Cortex of kidney (tissue), 1 donor: ENCODE results near the gene MT1X.
"Not testable (repeated sequence)": the region's sequence is repeated elsewhere in the genome, so short reads cannot be mapped to it uniquely, and the experiment has no call there.

ENCODE experiments used
- DNase-seq: peaks from one replicate; lab custom pipeline; 2025; lab: John Stamatoyannopoulos, UW

MT1X gene

DNA sequence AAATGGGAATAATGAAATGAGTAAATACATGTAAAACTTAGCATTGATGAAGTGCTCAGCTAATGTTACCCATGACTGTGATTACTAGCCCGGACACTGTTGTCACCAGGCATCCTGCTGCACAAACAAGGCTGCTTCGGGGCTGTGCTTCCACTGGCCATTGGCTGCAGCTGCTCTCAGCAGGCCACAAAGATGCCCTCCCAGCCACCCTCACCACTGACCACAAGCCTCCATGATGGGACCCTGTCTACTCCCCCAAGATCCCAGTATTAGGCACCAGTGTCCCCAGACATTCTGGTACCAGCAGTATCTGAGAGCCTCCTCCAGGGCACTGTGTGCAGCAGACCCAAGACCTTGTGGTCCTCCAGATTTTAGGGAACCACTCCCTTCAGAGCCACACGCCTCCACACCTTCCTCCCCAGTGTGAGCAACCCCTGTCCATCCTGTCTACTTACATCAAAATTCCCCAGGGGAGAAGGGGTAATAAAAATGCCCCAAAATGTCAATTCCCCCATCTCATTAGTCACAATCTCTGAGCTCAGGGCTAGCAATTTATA is 28.0 kb downstream of the MT1X start:
- no peak for DNase-seq

DNA sequence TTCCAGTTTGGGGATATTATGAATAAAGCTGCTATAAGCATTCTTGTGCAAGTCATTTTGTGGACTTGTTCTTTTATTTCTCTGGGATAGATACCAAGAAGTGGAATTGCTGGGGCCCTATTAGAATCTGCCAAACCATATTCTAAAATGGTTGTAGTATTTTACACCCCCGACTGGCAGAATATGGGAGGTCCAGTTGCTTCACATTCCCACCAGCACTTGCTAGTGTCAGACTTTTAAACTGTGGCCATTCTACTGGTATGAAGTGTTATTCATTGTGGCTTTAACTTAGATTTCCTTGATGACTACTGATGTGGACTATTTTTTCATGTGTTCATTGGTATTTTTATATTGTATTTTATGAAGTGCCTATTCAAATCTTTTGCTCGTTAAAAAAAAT is 29.6 kb downstream of the MT1X start:
- no peak for DNase-seq

DNA sequence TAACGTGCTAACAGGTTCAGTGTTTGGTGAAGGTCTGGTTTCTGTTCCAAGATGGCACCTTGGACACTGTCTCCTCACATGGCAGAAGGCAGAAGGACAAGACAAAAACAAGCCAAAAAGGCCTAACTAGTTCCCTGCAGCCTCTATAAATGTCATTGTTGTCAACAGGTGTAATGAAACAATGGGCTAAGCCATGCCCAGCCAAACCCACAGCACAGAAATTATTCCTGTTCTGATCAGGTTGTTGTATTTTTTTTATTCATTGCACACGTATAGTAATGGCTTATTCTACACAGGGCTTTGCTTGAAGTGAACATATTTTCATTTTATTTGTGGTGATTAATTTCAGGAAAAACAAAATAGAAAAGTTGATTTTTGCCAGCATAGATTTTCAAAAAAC is 31.5 kb downstream of the MT1X start:
- no peak for DNase-seq

DNA sequence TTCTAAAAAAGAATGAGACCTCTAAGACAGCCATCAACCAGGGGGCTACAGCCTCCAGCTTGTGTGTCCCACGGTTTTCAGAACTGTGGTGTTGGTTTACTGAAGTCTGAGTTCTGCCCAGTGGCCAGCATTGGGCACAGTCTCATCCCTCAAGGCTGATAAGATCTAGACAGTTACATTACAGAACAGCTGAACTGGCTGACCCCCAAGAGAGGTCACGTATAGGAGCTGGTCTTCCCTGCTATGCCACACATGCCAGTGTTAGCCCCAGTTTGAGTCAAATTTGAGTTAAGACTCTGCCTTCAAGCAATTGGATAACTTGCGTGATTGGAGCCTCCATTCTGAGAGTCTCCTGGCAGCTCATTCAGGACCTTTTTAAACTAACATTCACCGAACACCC is 32.9 kb downstream of the MT1X start:
- DNase-seq, result no peak

DNA sequence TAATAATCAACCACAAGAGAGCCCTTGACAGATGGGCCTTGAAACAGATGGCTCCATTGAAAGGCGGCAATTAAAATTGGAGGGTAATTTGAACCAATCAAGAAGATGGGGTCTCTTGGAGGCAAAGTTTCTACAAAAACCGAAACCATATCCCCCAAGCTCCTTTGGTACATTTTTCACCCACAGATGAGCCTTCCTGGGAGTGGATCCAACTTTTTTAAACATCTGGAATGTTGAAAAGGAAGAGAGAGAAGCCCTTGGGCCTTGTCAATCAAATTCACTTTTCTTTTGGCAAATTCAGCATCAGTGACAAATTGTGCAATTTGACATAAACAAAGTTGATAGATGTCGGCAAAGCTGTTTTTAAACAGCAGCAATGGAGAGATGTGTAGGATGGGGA is 34.5 kb downstream of the MT1X start:
- DNase-seq, result no peak

DNA sequence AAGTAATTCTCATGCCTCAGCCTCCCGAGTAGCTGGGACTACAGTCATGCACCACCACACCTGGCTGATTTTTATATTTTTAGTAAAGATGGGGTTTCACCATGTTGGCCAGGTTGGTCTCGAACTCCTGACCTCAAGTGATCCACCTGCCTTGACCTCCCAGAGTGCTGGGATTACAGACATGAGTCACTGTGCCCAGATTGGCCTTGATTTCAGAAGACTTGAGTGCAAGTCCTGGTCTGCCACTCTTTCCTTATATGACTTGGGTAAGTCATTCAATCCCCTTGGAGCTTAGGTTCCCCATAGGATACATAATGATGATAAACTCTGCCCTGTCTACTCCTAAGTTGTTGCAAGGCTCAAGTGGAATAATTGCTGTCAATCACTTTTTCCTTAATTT is 35.3 kb downstream of the MT1X start:
- not testable (repeated sequence) for DNase-seq

DNA sequence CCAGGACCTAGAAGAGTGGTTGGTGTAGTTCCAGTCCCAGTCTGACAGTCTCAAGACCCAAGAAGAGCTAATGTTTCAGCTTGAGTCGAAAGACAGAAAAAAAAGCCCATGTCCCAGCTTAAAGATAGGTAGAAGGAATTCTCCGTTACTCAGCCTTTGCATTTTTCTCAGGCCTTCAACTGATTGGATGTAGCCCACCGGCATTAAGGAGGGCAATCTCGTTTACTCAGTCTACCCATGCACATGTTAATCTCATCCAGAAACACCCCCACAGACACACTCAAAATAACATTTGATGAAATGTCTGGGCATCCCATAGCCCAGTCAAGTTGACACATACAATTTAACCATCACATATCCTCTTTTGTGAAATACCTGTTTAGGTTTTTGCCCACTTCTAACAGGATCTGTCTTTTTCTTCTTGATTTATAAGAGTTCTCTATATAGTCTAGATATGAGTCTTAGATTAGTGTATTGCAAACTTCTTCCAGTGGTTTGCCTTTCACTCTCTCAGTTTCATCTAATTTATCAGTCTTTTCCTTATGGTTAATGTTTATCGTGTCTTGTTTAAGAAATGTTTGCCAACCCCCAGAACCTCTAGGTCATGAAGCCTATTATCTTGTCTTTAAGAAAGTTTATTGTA is 40.1 kb downstream of the MT1X start:
- no peak for DNase-seq

DNA sequence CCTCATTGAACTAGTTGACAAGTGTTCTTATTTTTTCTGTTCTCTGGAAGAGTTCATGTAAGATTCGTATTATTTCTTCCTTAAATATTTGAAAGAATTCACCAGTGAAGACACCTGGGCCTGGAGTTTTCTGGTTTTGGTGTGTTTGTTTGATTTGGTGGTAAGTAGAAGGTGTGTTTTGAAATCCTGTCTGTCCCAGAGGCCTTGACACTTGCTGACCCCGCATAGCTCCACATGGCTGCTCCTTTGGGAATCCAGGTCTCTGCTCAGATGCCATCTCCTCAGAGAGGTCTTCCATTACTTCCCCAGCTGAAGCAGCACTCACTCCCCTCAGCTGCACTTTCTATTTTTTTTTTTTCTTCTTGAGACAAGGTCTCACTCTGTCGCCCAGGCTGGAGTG is 41.9 kb downstream of the MT1X start:
- no peak for DNase-seq

DNA sequence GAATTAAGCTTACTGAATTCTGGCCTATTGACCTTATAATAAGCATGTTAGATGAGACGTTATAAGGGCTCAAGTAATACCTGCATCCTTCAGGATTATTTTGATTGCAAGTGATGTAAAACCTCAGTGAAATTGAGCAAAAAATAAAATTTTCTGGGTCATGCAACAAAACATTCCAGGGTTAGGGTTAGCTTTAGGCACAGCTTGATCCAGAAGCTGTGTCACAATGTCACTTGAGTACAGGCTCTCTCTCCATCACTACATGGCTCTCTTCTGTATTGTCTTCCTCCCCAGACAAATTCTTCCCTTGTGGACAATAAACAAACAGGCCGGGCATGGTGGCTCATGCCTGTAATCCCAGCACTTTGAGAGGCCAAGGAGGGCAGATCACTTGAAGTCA is 44.0 kb downstream of the MT1X start:
- DNase-seq, result no peak

DNA sequence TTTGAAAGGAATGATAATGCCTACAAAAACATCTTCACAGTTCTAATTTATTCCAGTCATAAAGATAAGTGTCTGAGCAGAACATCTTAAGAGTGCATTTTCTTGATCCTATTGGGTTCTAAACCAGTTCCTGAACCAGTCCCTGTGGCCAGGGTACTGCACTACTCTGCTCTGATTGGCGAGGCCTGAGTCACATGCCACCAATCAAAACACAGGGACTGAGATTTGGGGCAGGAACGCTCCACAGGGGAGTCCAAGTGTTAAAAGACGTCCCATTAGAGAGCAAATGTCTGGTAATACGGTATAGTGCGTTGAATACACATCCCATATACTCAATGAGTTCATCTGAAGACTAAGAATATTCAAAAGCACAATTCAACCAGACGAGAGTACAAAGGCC is 44.7 kb downstream of the MT1X start:
- no peak for DNase-seq

DNA sequence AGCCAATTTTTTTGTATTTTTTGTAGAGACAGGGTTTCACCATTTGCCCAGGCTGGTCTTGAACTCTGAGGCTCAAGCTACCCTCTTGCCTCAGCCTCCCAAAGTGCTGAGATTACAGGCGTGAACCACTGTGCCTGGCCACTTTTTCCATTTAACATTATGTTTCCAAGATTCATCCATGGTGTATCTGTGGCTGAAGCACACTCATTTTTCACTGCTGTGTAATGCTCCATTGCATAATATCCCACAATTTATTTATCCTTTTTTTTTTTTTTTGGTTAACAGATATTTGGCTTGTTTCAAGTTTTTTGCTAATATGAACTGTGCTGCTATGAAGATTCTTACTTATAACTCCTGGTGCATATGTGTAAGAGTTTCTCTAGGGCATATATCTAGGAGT is 45.8 kb downstream of the MT1X start:
- DNase-seq, result no peak

DNA sequence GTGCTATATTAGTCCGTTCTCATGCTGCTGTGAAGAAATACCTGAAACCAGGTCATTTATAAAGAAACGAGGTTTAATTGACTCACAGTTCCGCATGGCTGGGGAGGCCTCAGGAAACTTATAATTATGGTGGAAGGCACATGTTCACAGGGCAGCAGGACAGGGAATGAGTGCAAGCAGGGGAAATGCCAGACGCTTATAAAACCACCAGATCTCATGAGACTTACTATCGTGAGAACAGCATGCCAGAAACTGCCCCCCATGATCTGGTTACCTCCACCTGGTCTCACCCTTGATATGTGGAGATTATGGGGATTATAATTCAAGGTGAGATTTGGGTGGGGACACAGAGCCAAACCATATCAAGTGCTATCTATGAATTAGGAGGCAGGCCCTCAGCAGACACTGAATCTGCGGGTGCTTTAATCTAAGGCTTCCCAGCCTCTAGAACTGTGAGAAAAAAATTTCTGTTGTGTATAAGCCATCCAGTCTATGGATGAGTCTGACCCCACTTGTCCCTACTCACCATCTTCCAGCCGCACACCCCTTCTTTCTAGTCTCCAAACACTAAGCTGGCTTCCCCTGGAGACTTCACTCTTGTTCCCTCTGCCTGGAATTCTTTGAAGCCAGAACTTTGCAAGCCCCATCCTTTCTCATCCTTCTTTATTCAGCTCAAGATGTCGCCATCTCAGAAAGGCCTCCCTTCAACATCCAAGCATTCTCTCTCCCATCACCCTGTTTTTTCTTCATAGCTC is 46.9 kb downstream of the MT1X start:
- DNase-seq, result no peak

DNA sequence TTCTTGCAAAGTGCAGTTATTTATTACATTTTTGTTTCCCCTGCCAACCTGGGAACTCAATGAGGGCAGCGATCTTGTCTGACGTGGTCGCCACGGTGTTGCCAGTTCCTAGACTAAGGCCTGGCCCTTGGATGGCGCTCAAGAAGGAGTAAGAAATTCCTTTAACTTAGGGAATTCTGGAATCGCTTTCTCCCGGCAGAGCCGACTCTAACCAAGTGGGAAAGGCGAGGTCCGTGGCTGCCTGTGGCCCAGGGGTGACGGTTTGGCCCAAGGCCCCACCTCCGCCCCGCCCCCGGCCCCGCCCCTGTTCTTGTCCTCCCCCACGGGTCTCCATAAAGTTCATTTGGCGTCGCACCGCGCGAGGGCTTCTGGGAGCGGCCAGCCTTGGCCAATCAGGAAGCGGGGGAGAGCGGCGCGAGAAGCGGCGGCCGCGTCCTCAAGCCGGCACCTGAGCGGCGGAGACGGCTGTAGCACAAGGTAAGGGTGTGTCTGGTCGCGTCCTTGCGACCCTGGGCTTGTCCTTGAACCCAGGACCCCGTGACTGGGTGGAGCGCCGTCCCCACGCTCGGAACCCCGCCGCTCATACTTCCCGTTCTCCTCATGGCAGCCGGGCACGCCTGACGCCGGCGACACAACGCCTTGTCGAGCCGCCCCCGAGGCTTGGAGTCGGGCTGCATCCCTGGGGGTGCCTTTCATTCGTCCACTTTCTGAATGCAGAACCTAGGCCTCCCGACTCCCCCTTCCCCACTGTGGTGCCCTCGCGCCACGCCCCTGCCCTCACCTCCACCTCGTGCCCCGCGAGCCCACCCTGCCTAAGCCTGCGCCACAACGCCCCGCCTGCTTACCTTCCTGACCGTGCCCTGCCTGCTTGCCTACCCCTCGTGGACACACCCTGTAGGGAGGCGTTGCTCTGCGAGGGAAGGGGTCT is 47.7 kb downstream of the MT1X start, which contains the start of gene NUP93:
Gene NUP93 (plus strand): TSS at position 395 of the 928 bp plus-strand sequence. CDS start 18,119 bp downstream, outside the sequence.
- DNase-seq, result no peak

DNA sequence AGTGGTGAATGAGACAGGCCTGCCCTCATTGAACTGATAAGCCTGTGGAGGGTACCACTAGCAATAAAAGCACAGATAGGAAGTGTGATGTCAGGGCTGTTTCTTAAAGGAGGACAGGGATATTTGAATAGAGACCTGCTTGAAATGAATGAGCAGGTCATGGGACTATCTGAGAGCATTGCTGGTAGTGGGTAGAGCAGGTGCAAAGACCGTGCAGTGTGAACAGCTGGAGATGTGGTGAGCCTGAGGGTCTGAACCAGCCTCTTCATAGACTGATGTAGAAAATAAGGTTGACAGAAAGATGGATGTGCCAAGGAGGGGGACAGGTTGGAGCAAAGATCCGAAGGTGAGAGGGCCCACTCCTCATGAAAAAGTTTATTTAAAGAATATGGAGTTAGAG is 50.1 kb downstream of the MT1X start:
- DNase-seq, result no peak

DNA sequence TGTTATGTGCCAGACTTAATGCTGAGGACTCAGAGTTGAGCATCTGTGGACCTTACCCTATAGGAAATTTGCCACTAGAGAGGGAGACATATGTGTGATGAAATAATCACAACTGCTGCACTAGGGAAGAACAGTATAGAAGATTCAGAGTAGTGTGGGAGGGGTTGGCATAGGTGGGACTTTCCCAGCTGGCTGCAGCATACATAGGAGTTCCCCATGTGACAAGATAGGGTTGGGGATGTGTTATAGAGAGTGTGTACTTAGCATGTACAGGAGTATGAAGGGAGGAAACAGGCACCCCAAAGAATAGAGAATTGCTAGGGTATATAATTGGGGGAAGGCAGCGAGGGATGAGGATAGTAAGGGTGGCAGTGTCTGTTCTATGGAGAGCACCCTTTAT is 50.6 kb downstream of the MT1X start:
- DNase-seq, result no peak
